Erythroblast (primary cell): Measurements from ENCODE around the gene TAB2.

ENCODE experiments used
- GATA1 ChIP-seq: IDR thresholded peaks from 2 replicates; pipeline ENCODE4 v1.6.1; 2011; ENCODE audit warnings: low read depth, mild to moderate bottlenecking, control low read depth, low read length, moderate library complexity
- POLR2A ChIP-seq: IDR thresholded peaks from 2 replicates; pipeline ENCODE4 v1.6.1; 2011; ENCODE audit warnings: mild to moderate bottlenecking, low read length

GRCh38 chr6:149384464-149384863 lies 67.0 kb downstream of the TAB2 start:
- no peak for TF ChIP-seq POLR2A
- no peak for TF ChIP-seq GATA1
